Osteoblast (primary cell): ENCODE measurements around the gene GLS2. TPM values are rescaled to one million over a fixed set of nuclear protein-coding genes. Genes with fewer than 3 reads are reported as not detected.

ENCODE experiments used
- DNase-seq: peaks from one replicate; pipeline ENCODE4 v3.0.0; 2011; ENCODE audit warnings: low spot score, mixed read lengths; ENCODE audit not compliant: insufficient read length; ENCODE audit errors: missing footprints
- H2AFZ ChIP-seq: 2 replicates; pipeline ENCODE4 v1.6.0; 2011; ENCODE audit warnings: mild to moderate bottlenecking, low read length
- H3K27ac ChIP-seq: 2 replicates; pipeline ENCODE4 v1.5.1; 2011; ENCODE audit warnings: mild to moderate bottlenecking, low read depth, low read length, moderate library complexity
- H3K27me3 ChIP-seq: 2 replicates; pipeline ENCODE4 v1.6.0; 2012; ENCODE audit warnings: mild to moderate bottlenecking, control low read depth, inconsistent platforms, low read length, moderate library complexity; ENCODE audit not compliant: insufficient read depth
- H3K36me3 ChIP-seq: 2 replicates; pipeline ENCODE4 v1.5.1; 2011; ENCODE audit warnings: mild to moderate bottlenecking, low read length, control low read depth, moderate library complexity; ENCODE audit not compliant: insufficient read depth
- H3K4me1 ChIP-seq: 2 replicates; pipeline ENCODE4 v1.5.1; 2011; ENCODE audit warnings: mild to moderate bottlenecking, low read length, control low read depth, moderate library complexity; ENCODE audit not compliant: insufficient read depth
- H3K4me2 ChIP-seq: 2 replicates; pipeline ENCODE4 v1.6.0; 2011; ENCODE audit warnings: mild to moderate bottlenecking, low read length; ENCODE audit not compliant: insufficient read depth
- H3K4me3 ChIP-seq: fragments of 200-600 bp; sonication (generic); 3 replicates; pipeline ENCODE4 v1.5.1; 2012; ENCODE audit warnings: mild to moderate bottlenecking, low read length, inconsistent platforms; ENCODE audit not compliant: insufficient read depth
- H3K79me2 ChIP-seq: 2 replicates; pipeline ENCODE4 v1.6.0; 2012; ENCODE audit warnings: mild to moderate bottlenecking, low read length, control low read depth, inconsistent platforms; ENCODE audit not compliant: insufficient read depth
- H3K9me3 ChIP-seq: 2 replicates; pipeline ENCODE4 v1.5.1; 2011; ENCODE audit warnings: low read depth, low read length, control low read depth
- H4K20me1 ChIP-seq: 2 replicates; pipeline ENCODE4 v1.6.0; 2012; ENCODE audit warnings: mild to moderate bottlenecking, low read length, control low read depth; ENCODE audit not compliant: insufficient read depth
- total RNA-seq: library from RNA; depleted of rRNA; stranded (reverse); fragments of >200 nt; gene quantifications from 2 replicates; pipeline ENCODE4 v1.2.3, GENCODE V29; 2012
- TF ChIP-seq, protein P1 (sequence below): IDR thresholded peaks from 2 replicates; pipeline ENCODE4 v1.5.1; 2011; ENCODE audit warnings: mild to moderate bottlenecking, low read depth, low read length, moderate library complexity; ENCODE audit errors: extremely low read depth

GLS2 gene
- total RNA-seq, 1 donor, result 0.36 TPM

DNA sequence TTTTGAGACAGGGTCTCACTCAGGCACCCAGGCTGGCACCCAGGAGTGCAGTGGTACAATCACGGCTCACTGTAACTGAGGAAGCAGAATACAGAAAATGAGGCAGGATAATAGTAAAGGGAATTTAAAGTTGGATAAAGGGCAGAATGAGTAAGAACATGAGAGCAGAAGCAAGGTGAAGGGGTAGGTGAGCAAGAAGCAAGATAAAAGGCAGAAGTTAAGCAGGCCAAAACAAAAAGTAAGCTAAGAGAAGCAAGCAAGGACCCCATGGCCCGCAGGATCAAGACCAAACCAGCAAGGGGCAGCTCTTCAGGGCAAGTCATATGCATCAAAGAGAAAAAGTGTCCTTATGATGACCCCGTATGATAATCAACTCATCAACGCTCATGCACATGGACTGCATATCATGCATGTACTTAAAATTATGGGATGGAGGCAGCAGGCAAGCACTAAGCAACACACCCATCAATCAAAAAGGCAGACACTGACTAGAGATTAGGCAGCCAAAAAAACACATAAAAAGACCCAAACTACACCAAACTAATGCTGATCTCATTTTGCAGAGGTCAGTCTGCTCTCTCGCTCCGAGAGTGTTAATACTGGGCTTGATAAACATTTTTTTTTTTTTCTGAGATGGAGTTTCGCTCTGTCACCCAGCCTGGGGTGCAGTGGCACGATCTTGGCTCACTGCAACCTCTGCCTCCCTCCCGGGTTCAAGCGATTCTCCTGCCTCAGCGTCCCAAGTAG is 50.4 kb downstream of the GLS2 start:
- DNase-seq, result no peak
- Histone ChIP-seq H3K27ac (no peak overlapping the region), H3K27me3 (no peaks in the 10 kb centered on the region), H3K79me2 (peaks cover 48% of the 10 kb centered on the region), H3K9me3 (no peaks in the 10 kb centered on the region), H3K4me1 (no peaks in the 10 kb centered on the region), H3K4me3 (no peak overlapping the region), H2AFZ (peak overlapping the region; percentile 4), H4K20me1 (no peaks in the 10 kb centered on the region), H3K4me2 (no peak overlapping the region), H3K36me3 (no peaks in the 10 kb centered on the region)
- TF ChIP-seq, protein P1, sequence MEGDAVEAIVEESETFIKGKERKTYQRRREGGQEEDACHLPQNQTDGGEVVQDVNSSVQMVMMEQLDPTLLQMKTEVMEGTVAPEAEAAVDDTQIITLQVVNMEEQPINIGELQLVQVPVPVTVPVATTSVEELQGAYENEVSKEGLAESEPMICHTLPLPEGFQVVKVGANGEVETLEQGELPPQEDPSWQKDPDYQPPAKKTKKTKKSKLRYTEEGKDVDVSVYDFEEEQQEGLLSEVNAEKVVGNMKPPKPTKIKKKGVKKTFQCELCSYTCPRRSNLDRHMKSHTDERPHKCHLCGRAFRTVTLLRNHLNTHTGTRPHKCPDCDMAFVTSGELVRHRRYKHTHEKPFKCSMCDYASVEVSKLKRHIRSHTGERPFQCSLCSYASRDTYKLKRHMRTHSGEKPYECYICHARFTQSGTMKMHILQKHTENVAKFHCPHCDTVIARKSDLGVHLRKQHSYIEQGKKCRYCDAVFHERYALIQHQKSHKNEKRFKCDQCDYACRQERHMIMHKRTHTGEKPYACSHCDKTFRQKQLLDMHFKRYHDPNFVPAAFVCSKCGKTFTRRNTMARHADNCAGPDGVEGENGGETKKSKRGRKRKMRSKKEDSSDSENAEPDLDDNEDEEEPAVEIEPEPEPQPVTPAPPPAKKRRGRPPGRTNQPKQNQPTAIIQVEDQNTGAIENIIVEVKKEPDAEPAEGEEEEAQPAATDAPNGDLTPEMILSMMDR, result no peak

DNA sequence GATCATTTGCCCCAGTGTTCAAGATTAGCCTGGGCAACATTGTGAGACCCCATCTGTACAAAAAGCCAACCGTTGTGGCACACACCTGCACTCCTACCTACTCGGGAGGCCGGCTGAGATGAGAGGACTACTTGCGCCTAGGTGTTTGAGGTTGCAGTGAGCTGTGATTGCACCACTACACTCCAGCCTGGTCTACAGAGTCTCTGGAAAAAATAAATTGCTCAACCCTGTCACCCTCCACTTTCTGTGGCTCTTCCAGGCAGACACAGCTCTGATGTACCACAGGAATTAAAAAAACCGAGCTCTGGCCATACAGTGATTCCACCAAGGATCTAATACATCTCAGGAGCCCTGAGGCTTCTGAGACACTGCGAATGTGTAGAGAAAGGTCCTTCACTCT is 53.1 kb downstream of the GLS2 start:
- H3K27ac ChIP-seq, result no peak overlapping the region
- no peaks in the 10 kb centered on the region for H3K4me1 ChIP-seq
- no peak overlapping the region for H3K4me2 ChIP-seq
- no peak overlapping the region for H2AFZ ChIP-seq
- no peaks in the 10 kb centered on the region for H3K9me3 ChIP-seq
- H3K36me3 ChIP-seq, result peaks cover 9% of the 10 kb centered on the region
- H3K27me3 ChIP-seq, result no peaks in the 10 kb centered on the region
- H3K4me3 ChIP-seq, result no peak overlapping the region
- no peak for DNase-seq
- H4K20me1 ChIP-seq, result no peaks in the 10 kb centered on the region
- peaks cover 32% of the 10 kb centered on the region for H3K79me2 ChIP-seq
- TF ChIP-seq, protein P1, result no peak

DNA sequence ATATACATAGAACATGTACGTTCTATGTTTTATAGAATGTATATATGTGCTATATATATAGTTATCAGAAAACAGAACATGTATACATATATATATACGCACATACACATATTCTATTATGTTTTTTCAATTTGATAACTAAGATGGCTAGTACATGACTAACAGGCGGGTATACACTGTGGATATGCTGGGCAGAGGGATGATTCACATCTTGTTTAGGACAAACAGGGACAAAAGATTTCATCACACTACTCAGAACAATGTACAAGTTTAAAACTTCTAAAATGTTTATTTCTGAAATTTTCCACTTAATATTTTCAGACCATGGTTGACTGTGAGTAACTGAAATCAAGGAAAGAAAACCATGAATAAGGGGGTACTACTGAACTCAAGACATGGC is 56.1 kb downstream of the GLS2 start:
- Histone ChIP-seq H4K20me1 (no peaks in the 10 kb centered on the region), H3K9me3 (no peaks in the 10 kb centered on the region), H3K4me2 (no peak overlapping the region), H3K4me1 (no peaks in the 10 kb centered on the region), H3K27ac (no peak overlapping the region), H3K36me3 (peaks cover 13% of the 10 kb centered on the region), H3K4me3 (no peak overlapping the region), H3K79me2 (peaks cover 8% of the 10 kb centered on the region), H3K27me3 (no peaks in the 10 kb centered on the region), H2AFZ (no peak overlapping the region)
- DNase-seq, result no peak
- TF ChIP-seq, protein P1, result no peak

GRCh38 chr12:56431288-56431687 is 56.7 kb downstream of the GLS2 start:
- TF ChIP-seq, protein P1, result no peak
- no peaks in the 10 kb centered on the region for H3K4me1 ChIP-seq

More at GRCh38 chr12:56431288-56431687, 56.7 kb downstream of the GLS2 start:
- no peaks in the 10 kb centered on the region for H4K20me1 ChIP-seq
- H3K36me3 ChIP-seq, result peaks cover 13% of the 10 kb centered on the region
- H3K27ac ChIP-seq, result no peak overlapping the region
- H3K27me3 ChIP-seq, result no peaks in the 10 kb centered on the region
- H3K9me3 ChIP-seq, result no peaks in the 10 kb centered on the region
- no peak overlapping the region for H3K4me2 ChIP-seq
- peaks cover 3% of the 10 kb centered on the region for H3K79me2 ChIP-seq
- H3K4me3 ChIP-seq, result no peak overlapping the region
- no peak for DNase-seq
- no peak overlapping the region for H2AFZ ChIP-seq
